Measurements from ENCODE around the gene PDIA2.

The PDIA2 gene

GRCh38 chr16:280552-280951 lies 2.4 kb upstream of the PDIA2 start, which contains the start of gene ARHGDIG:
ARHGDIG (plus strand) TSS chr16:280591; CDS start chr16:280681, 90 bp downstream.
- TF ChIP-seq ZBTB7A (IDR thresholded peaks at IDR 0.05; ENCODE audit: low read depth): peak; percentile 79
- no peak for TF ChIP-seq CEBPB (IDR thresholded peaks at IDR 0.05)

GRCh38 chr16:280991-281659 lies 1.8 kb upstream of the PDIA2 start:
- TF ChIP-seq REST (IDR thresholded peaks at IDR 0.05; ENCODE audit: low read depth) (no peak), RAD21 (IDR thresholded peaks at IDR 0.05; ENCODE audit: low read depth) (no peak), EP300 (IDR thresholded peaks at IDR 0.05; ENCODE audit: borderline replicate concordance) (no peak), USF1 (IDR thresholded peaks at IDR 0.05) (no peak), NFIC (IDR thresholded peaks at IDR 0.05) (no peak), TCF12 (IDR thresholded peaks at IDR 0.05; ENCODE audit: low read depth) (no peak), TAF1 (IDR thresholded peaks at IDR 0.05; ENCODE audit: low read depth) (no peak), YY1 (IDR thresholded peaks at IDR 0.05; ENCODE audit: low read depth) (no peak), TEAD4 (IDR thresholded peaks at IDR 0.05) (no peak), EGR1 (IDR thresholded peaks at IDR 0.05) (no peak), ZBTB7A (IDR thresholded peaks at IDR 0.05; ENCODE audit: low read depth) (no peak), MAX (IDR thresholded peaks at IDR 0.05) (no peak), CEBPB (IDR thresholded peaks at IDR 0.05) (no peak), CREB1 (IDR thresholded peaks at IDR 0.05; ENCODE audit: low read depth) (no peak), FOXM1 (IDR thresholded peaks at IDR 0.05; ENCODE audit: borderline replicate concordance, low read depth) (no peak)

GRCh38 chr16:281660-282255 lies 1.2 kb upstream of the PDIA2 start:
- no peak for TF ChIP-seq TEAD4 (IDR thresholded peaks at IDR 0.05)
- TF ChIP-seq YY1 (IDR thresholded peaks at IDR 0.05; ENCODE audit: low read depth): no peak
- TF ChIP-seq CEBPB (IDR thresholded peaks at IDR 0.05): no peak
- TF ChIP-seq TCF12 (IDR thresholded peaks at IDR 0.05; ENCODE audit: low read depth): no peak
- TF ChIP-seq MAX (IDR thresholded peaks at IDR 0.05): no peak
- TF ChIP-seq EGR1 (IDR thresholded peaks at IDR 0.05): no peak
- TF ChIP-seq NFIC (IDR thresholded peaks at IDR 0.05): no peak
- TF ChIP-seq USF1 (IDR thresholded peaks at IDR 0.05): no peak
- TF ChIP-seq REST (IDR thresholded peaks at IDR 0.05; ENCODE audit: low read depth): no peak
- TF ChIP-seq FOXM1 (IDR thresholded peaks at IDR 0.05; ENCODE audit: borderline replicate concordance, low read depth): no peak
- no peak for TF ChIP-seq CREB1 (IDR thresholded peaks at IDR 0.05; ENCODE audit: low read depth)
- TF ChIP-seq ZBTB7A (IDR thresholded peaks at IDR 0.05; ENCODE audit: low read depth): no peak
- TF ChIP-seq TAF1 (IDR thresholded peaks at IDR 0.05; ENCODE audit: low read depth): no peak
- TF ChIP-seq RAD21 (IDR thresholded peaks at IDR 0.05; ENCODE audit: low read depth): no peak
- no peak for TF ChIP-seq EP300 (IDR thresholded peaks at IDR 0.05; ENCODE audit: borderline replicate concordance)

- TF ChIP-seq NFIC (IDR thresholded peaks at IDR 0.05) (no peak), TCF12 (IDR thresholded peaks at IDR 0.05; ENCODE audit: low read depth) (no peak), RAD21 (IDR thresholded peaks at IDR 0.05; ENCODE audit: low read depth) (no peak), CEBPB (IDR thresholded peaks at IDR 0.05) (no peak), CREB1 (IDR thresholded peaks at IDR 0.05; ENCODE audit: low read depth) (no peak), REST (IDR thresholded peaks at IDR 0.05; ENCODE audit: low read depth) (no peak), ZBTB7A (IDR thresholded peaks at IDR 0.05; ENCODE audit: low read depth) (no peak), MAX (IDR thresholded peaks at IDR 0.05) (no peak), TEAD4 (IDR thresholded peaks at IDR 0.05) (no peak), FOXM1 (IDR thresholded peaks at IDR 0.05; ENCODE audit: borderline replicate concordance, low read depth) (no peak), EGR1 (IDR thresholded peaks at IDR 0.05) (no peak), USF1 (IDR thresholded peaks at IDR 0.05) (no peak), TAF1 (IDR thresholded peaks at IDR 0.05; ENCODE audit: low read depth) (no peak), EP300 (IDR thresholded peaks at IDR 0.05; ENCODE audit: borderline replicate concordance) (no peak), YY1 (IDR thresholded peaks at IDR 0.05; ENCODE audit: low read depth) (no peak)
These were observed 473 bp upstream of the PDIA2 start for GRCh38 chr16:282491-282890.
